ENCODE data around the gene HINT1.

Gene HINT1

GRCh38 chr5:131109540-131110255 lies 55.4 kb downstream of the HINT1 start:
- DNase-seq = no peak

Measured in NK-92 treated with Interleukin-12 subunit alpha and Interleukin-12 subunit beta, amount 100 ng/mL, for 24 hours (cell line).